Neural cell (in vitro differentiated cells): ENCODE data around the gene MAPK8. TPM values are rescaled to one million over a fixed set of nuclear protein-coding genes. Genes with fewer than 3 reads are reported as not detected.

Source experiments
- H2AFZ ChIP-seq: fragments of 200-600, 300-800 bp; sonication (generic), shearing (Covaris generic); 2 replicates; pipeline ENCODE4 v1.6.0; 2014; ENCODE audit warnings: low read depth, mild to moderate bottlenecking, antibody characterized with exemption, low read length, moderate library complexity
- H3F3A ChIP-seq: fragments of 200-600 bp; shearing (Covaris generic); 2 replicates; pipeline ENCODE4 v1.6.1; 2016; ENCODE audit warnings: mild to moderate bottlenecking, moderate library complexity, mixed read lengths, antibody characterized with exemption, low read length; ENCODE audit not compliant: insufficient read depth, poor library complexity, severe bottlenecking
- H3K27ac ChIP-seq: fragments of 200-600, 300-800 bp; sonication (generic), shearing (Covaris generic); 2 replicates; pipeline ENCODE4 v1.5.1; 2014; ENCODE audit warnings: mild to moderate bottlenecking, low read length, moderate library complexity
- H3K27me3 ChIP-seq: fragments of 300-800, 200-600 bp; sonication (generic), shearing (Covaris generic); 2 replicates; pipeline ENCODE4 v1.6.0; 2014; ENCODE audit warnings: mild to moderate bottlenecking, low read depth, low read length, moderate library complexity; ENCODE audit not compliant: insufficient read depth
- H3K36me3 ChIP-seq: fragments of 300-800, 200-600 bp; sonication (generic), shearing (Covaris generic); 2 replicates; pipeline ENCODE4 v1.5.1; 2014; ENCODE audit warnings: mild to moderate bottlenecking, antibody characterized with exemption, low read length, moderate library complexity; ENCODE audit not compliant: insufficient read depth
- H3K4me2 ChIP-seq: fragments of 300-800, 200-600 bp; sonication (generic), shearing (Covaris generic); 2 replicates; pipeline ENCODE4 v1.6.0; 2014; ENCODE audit warnings: mild to moderate bottlenecking, low read length
- H3K4me3 ChIP-seq: fragments of 300-800, 200-600 bp; sonication (generic), shearing (Covaris generic); 2 replicates; pipeline ENCODE4 v1.5.1; 2014; ENCODE audit warnings: mild to moderate bottlenecking, low read length, moderate library complexity
- H3K79me2 ChIP-seq: fragments of 200-600 bp; shearing (Covaris generic); replicated peaks from 2 replicates; pipeline ENCODE4 v1.6.0; 2014; ENCODE audit warnings: mild to moderate bottlenecking, low read length, moderate library complexity; ENCODE audit not compliant: insufficient read depth
- H3K9ac ChIP-seq: fragments of 300-800, 200-600 bp; sonication (generic), shearing (Covaris generic); 2 replicates; pipeline ENCODE4 v1.6.1; 2016; ENCODE audit warnings: mild to moderate bottlenecking, low read length, mixed read lengths
- H3K9me2 ChIP-seq: fragments of 200-600 bp; shearing (Covaris generic); 2 replicates; pipeline ENCODE4 v1.6.1; 2016; ENCODE audit warnings: mild to moderate bottlenecking, low read length, mixed read lengths; ENCODE audit not compliant: insufficient read depth
- H3K9me3 ChIP-seq: fragments of 200-600, 300-800 bp; sonication (generic), shearing (Covaris generic); 2 replicates; pipeline ENCODE4 v1.6.1; 2016; ENCODE audit warnings: mild to moderate bottlenecking, mixed run types, low read length, moderate library complexity, mixed read lengths
- H4K20me1 ChIP-seq: fragments of 200-600 bp; shearing (Covaris generic); 2 replicates; pipeline ENCODE4 v1.6.1; 2016; ENCODE audit warnings: mild to moderate bottlenecking, mixed run types; ENCODE audit not compliant: insufficient read depth
- EP300 ChIP-seq: fragments of 450-650 bp; conservative IDR thresholded peaks from 2 replicates; pipeline ENCODE4 v1.6.1; 2014; ENCODE audit warnings: antibody characterized with exemption, mild to moderate bottlenecking, moderate library complexity; ENCODE audit not compliant: poor library complexity, severe bottlenecking
- EZH2 ChIP-seq: fragments of 200-600, 300-800 bp; shearing (Covaris generic), sonication (generic); IDR thresholded peaks from 2 replicates; pipeline ENCODE4 v1.6.1; 2014; ENCODE audit warnings: antibody characterized with exemption, low read length, borderline replicate concordance, mild to moderate bottlenecking; ENCODE audit not compliant: insufficient read depth, poor library complexity, severe bottlenecking
- MXI1 ChIP-seq: fragments of 450-650 bp; conservative IDR thresholded peaks from 2 replicates; pipeline ENCODE4 v1.6.1; 2014; ENCODE audit warnings: antibody characterized with exemption, mild to moderate bottlenecking; ENCODE audit not compliant: poor library complexity, severe bottlenecking
- POLR2AphosphoS5 ChIP-seq: IDR thresholded peaks from 2 replicates; pipeline ENCODE4 v1.6.1; 2012
- RAD21 ChIP-seq: fragments of 450-650 bp; conservative IDR thresholded peaks from 2 replicates; pipeline ENCODE4 v1.6.1; 2014; ENCODE audit warnings: antibody characterized with exemption, mild to moderate bottlenecking, moderate library complexity
- SMC3 ChIP-seq: fragments of 450-650 bp; conservative IDR thresholded peaks from 2 replicates; pipeline ENCODE4 v1.6.1; 2014; ENCODE audit warnings: antibody characterized with exemption, mild to moderate bottlenecking, moderate library complexity; ENCODE audit not compliant: poor library complexity
- TAF1 ChIP-seq: IDR thresholded peaks from 2 replicates; pipeline ENCODE4 v1.6.1; 2012; ENCODE audit warnings: low read depth
- polyA plus RNA-seq: library from polyadenylated mRNA; depleted of rRNA; stranded (reverse); fragments of >200 nt; gene quantifications from 2 replicates; pipeline ENCODE4 v1.2.3, GENCODE V29; 2014
- TF ChIP-seq, protein P1 (sequence below): IDR thresholded peaks from 2 replicates; pipeline ENCODE4 v1.6.1; 2012; ENCODE audit warnings: borderline replicate concordance
- TF ChIP-seq, protein P2 (sequence below): fragments of 450-650 bp; IDR thresholded peaks from 2 replicates; pipeline ENCODE4 v1.5.1; 2014; ENCODE audit warnings: antibody characterized with exemption, mild to moderate bottlenecking, moderate library complexity; ENCODE audit not compliant: poor library complexity, severe bottlenecking

The MAPK8 gene
- polyA plus RNA-seq, 1 donor from 2014 or later, result 187 TPM

DNA sequence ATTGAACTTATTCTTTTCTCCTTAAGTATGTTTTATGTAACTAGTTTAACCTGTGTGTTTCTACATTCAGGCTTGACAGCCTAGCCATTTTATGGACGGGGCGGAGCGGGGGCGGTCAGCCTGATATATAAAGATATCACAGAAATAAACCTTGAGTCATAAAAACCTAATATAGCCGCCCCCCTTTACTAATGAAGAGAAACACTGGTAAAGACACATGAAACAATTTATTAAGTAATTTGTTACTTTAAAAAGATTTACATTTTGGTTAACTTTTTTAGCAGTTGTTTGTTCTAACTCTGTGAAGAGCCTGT is 84.0 kb downstream of the MAPK8 start:
- H3K27ac ChIP-seq, result no peak overlapping the region

DNA sequence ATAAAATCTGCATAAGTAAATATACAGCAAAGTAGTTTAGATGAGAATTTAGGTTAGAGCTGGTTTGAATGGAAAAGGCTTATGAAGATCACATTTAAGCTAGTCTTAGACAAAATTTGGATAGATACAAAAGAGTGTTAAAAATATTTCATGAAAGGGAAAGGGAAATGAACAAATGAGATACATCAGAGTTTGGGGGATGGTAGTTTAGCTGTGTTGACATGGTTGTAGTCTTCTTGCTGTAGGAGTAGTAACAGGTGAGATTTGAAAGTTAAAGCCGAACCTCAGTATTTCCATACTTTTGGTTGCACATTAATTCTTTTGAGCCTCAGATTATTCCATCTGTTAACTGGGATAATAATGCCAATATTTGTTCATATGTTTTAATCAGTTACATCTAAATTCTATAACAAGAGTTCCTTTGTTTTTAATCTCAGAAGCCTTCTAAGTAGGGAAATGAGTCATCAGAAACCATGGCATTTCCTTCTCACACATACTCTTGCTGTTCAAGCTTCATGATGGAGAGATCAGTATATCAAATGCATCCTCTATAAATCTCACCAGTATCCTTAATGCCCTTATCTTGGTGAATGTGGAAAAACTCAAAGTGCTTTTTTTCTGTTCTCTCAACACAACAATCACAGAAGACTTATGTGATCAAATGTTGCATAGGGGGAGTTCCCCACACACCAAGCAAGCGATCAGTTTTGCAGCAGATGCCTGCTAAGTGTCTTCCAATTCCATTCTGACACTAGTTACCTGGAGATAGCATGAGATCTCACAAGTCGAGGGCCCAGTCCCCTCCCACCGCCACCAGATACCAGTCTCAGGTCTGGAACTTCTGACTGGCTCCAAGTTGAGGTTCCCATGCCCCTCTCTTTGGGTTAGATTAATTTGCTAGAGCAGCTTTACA is 84.7 kb downstream of the MAPK8 start:
- no peaks in the 10 kb centered on the region for H3K27me3 ChIP-seq
- no peak overlapping the region for H3K9ac ChIP-seq
- no peaks in the 10 kb centered on the region for H4K20me1 ChIP-seq
- no peaks in the 10 kb centered on the region for H3K9me2 ChIP-seq
- H3K4me2 ChIP-seq, result no peak overlapping the region
- no peak overlapping the region for H3K4me3 ChIP-seq
- TF ChIP-seq, protein P1, sequence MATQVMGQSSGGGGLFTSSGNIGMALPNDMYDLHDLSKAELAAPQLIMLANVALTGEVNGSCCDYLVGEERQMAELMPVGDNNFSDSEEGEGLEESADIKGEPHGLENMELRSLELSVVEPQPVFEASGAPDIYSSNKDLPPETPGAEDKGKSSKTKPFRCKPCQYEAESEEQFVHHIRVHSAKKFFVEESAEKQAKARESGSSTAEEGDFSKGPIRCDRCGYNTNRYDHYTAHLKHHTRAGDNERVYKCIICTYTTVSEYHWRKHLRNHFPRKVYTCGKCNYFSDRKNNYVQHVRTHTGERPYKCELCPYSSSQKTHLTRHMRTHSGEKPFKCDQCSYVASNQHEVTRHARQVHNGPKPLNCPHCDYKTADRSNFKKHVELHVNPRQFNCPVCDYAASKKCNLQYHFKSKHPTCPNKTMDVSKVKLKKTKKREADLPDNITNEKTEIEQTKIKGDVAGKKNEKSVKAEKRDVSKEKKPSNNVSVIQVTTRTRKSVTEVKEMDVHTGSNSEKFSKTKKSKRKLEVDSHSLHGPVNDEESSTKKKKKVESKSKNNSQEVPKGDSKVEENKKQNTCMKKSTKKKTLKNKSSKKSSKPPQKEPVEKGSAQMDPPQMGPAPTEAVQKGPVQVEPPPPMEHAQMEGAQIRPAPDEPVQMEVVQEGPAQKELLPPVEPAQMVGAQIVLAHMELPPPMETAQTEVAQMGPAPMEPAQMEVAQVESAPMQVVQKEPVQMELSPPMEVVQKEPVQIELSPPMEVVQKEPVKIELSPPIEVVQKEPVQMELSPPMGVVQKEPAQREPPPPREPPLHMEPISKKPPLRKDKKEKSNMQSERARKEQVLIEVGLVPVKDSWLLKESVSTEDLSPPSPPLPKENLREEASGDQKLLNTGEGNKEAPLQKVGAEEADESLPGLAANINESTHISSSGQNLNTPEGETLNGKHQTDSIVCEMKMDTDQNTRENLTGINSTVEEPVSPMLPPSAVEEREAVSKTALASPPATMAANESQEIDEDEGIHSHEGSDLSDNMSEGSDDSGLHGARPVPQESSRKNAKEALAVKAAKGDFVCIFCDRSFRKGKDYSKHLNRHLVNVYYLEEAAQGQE, result no peak
- TF ChIP-seq POLR2AphosphoS5, result no peak
- no peak for TF ChIP-seq RAD21
- TF ChIP-seq EP300, result no peak
- no peak for TF ChIP-seq TAF1
- TF ChIP-seq, protein P2, sequence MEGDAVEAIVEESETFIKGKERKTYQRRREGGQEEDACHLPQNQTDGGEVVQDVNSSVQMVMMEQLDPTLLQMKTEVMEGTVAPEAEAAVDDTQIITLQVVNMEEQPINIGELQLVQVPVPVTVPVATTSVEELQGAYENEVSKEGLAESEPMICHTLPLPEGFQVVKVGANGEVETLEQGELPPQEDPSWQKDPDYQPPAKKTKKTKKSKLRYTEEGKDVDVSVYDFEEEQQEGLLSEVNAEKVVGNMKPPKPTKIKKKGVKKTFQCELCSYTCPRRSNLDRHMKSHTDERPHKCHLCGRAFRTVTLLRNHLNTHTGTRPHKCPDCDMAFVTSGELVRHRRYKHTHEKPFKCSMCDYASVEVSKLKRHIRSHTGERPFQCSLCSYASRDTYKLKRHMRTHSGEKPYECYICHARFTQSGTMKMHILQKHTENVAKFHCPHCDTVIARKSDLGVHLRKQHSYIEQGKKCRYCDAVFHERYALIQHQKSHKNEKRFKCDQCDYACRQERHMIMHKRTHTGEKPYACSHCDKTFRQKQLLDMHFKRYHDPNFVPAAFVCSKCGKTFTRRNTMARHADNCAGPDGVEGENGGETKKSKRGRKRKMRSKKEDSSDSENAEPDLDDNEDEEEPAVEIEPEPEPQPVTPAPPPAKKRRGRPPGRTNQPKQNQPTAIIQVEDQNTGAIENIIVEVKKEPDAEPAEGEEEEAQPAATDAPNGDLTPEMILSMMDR, result no peak
- TF ChIP-seq EZH2, result no peak
- TF ChIP-seq SMC3, result no peak
- TF ChIP-seq MXI1, result no peak
- no peak overlapping the region for H2AFZ ChIP-seq
- no peak overlapping the region for H3K27ac ChIP-seq
- no peaks in the 10 kb centered on the region for H3F3A ChIP-seq
- H3K36me3 ChIP-seq, result no peaks in the 10 kb centered on the region
- peaks cover 46% of the 10 kb centered on the region for H3K79me2 ChIP-seq
- H3K9me3 ChIP-seq, result no peaks in the 10 kb centered on the region

More for the DNA sequence above, 84.0 kb downstream of the MAPK8 start:
- Histone ChIP-seq H3K9me2 (no peaks in the 10 kb centered on the region), H3K9ac (no peak overlapping the region), H3K79me2 (peaks cover 46% of the 10 kb centered on the region), H3K36me3 (no peaks in the 10 kb centered on the region), H2AFZ (no peak overlapping the region), H3K4me3 (no peak overlapping the region), H4K20me1 (no peaks in the 10 kb centered on the region), H3K4me2 (no peak overlapping the region), H3K9me3 (no peaks in the 10 kb centered on the region), H3F3A (no peaks in the 10 kb centered on the region), H3K27me3 (no peaks in the 10 kb centered on the region)
- TF ChIP-seq TAF1 (no peak), EZH2 (no peak), RAD21 (no peak), SMC3 (no peak), MXI1 (no peak), POLR2AphosphoS5 (no peak)
- TF ChIP-seq, protein P2, result no peak
- TF ChIP-seq, protein P1, result no peak
